Parathyroid adenoma (tissue), 2 donors: ENCODE data around the gene FBLN5.

Experiments used
- H2AFZ ChIP-seq: fragments of 300-600 bp; sonication (generic); one replicate; pipeline ENCODE4 v1.7.0; 2017; ENCODE audit warnings: antibody characterized with exemption, mild to moderate bottlenecking
- H3K27ac ChIP-seq: fragments of 300-600 bp; sonication (generic); one replicate; pipeline ENCODE4 v1.7.0; 2017
- H3K27me3 ChIP-seq: fragments of 300-600 bp; sonication (generic); one replicate; pipeline ENCODE4 v1.7.0; 2017; ENCODE audit warnings: low read length; ENCODE audit not compliant: control insufficient read depth, insufficient read depth
- H3K36me3 ChIP-seq: fragments of 300-600 bp; sonication (generic); one replicate; pipeline ENCODE4 v1.7.0; 2017; ENCODE audit warnings: low read length; ENCODE audit not compliant: control insufficient read depth, insufficient read depth
- H3K4me1 ChIP-seq: fragments of 300-600 bp; sonication (generic); one replicate; pipeline ENCODE4 v1.7.0; 2017; ENCODE audit warnings: control low read depth
- H3K4me2 ChIP-seq: fragments of 300-600 bp; sonication (generic); one replicate; pipeline ENCODE4 v1.7.0; 2017; ENCODE audit warnings: low read length
- H3K4me3 ChIP-seq: fragments of 300-600 bp; sonication (generic); one replicate; pipeline ENCODE4 v1.7.0; 2017; ENCODE audit warnings: low read depth, low read length
- H3K79me2 ChIP-seq: fragments of 300-600 bp; sonication (generic); one replicate; pipeline ENCODE4 v1.7.0; 2017; ENCODE audit warnings: control low read depth
- H3K9ac ChIP-seq: fragments of 300-600 bp; sonication (generic); one replicate; pipeline ENCODE4 v1.7.0; 2017; ENCODE audit warnings: mild to moderate bottlenecking
- H3K9me3 ChIP-seq: fragments of 300-600 bp; sonication (generic); one replicate; pipeline ENCODE4 v1.7.0; 2017; ENCODE audit warnings: low read length; ENCODE audit not compliant: control insufficient read depth
- CTCF ChIP-seq: fragments of 300-600 bp; sonication (generic); IDR thresholded peaks from one replicate; pipeline ENCODE4 v1.7.0; 2017; ENCODE audit warnings: antibody characterized with exemption, mild to moderate bottlenecking
- donor health status: primary hyperparathyroidism.

FBLN5 gene

DNA sequence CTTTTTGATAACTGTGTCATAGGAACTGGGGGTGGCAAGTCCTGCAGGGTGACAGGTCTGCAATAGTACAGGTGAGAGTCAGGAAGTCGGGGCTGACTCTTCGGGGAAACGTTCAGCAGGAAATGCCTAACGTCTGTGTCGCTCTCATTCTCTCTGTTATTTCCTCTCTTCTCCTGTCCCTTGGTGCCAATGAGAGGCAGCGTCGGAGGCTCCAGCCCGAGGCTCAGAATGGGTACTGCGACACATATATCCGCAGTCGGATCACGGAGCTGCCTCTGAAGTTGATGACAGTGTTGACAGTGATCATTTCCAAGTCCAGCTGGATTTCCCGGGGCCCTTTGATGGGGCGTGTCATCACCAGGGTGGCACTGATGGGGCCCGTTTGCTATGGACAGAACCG is 77.5 kb downstream of the FBLN5 start:
- Histone ChIP-seq H3K36me3 (no peaks in the 10 kb centered on the region), H3K27ac (no peak overlapping the region), H3K79me2 (no peaks in the 10 kb centered on the region), H3K9ac (no peak overlapping the region), H3K4me2 (no peak overlapping the region), H3K27me3 (no peaks in the 10 kb centered on the region), H3K4me1 (peaks cover 6% of the 10 kb centered on the region), H3K9me3 (no peaks in the 10 kb centered on the region), H2AFZ (no peak overlapping the region), H3K4me3 (no peak overlapping the region)
- no peak for TF ChIP-seq CTCF

- TF ChIP-seq CTCF: no peak
- no peak overlapping the region for H3K4me3 ChIP-seq
- H3K9ac ChIP-seq: no peak overlapping the region
- no peaks in the 10 kb centered on the region for H3K79me2 ChIP-seq
- H3K9me3 ChIP-seq: no peaks in the 10 kb centered on the region
- H3K4me2 ChIP-seq: no peak overlapping the region
- peaks cover 6% of the 10 kb centered on the region for H3K4me1 ChIP-seq
- H3K36me3 ChIP-seq: no peaks in the 10 kb centered on the region
- no peaks in the 10 kb centered on the region for H3K27me3 ChIP-seq
- H2AFZ ChIP-seq: no peak overlapping the region
- H3K27ac ChIP-seq: no peak overlapping the region
Observed at GRCh38 chr14:91869556-91869955, 77.9 kb downstream of the FBLN5 start.

- H3K9ac ChIP-seq: no peak within 1 kb of the TSS
- no peak within 1 kb of the TSS for H3K4me2 ChIP-seq
- peaks cover under 1% of the 10 kb centered on the region for H3K4me1 ChIP-seq
- no peak within 1 kb of the TSS for H2AFZ ChIP-seq
- H3K27me3 ChIP-seq: no peaks in the 10 kb centered on the region
- H3K9me3 ChIP-seq: no peaks in the 10 kb centered on the region
- H3K4me3 ChIP-seq: no peak within 1 kb of the TSS
- no peaks in the 10 kb centered on the region for H3K79me2 ChIP-seq
- no peak for TF ChIP-seq CTCF
- no peaks in the 10 kb centered on the region for H3K36me3 ChIP-seq
- no peak within 1 kb of the TSS for H3K27ac ChIP-seq
Observed at GRCh38 chr14:91867316-91867988, 80.0 kb downstream of the FBLN5 start, which contains the start of gene TC2N. TC2N (minus strand) TSS chr14:91867536; CDS start chr14:91813769, 53,767 bp downstream.

GRCh38 chr14:91866511-91867295 is 80.8 kb downstream of the FBLN5 start:
- no peaks in the 10 kb centered on the region for H3K36me3 ChIP-seq
- H2AFZ ChIP-seq: no peak overlapping the region
- no peak overlapping the region for H3K4me3 ChIP-seq
- no peak for TF ChIP-seq CTCF
- H3K27me3 ChIP-seq: no peaks in the 10 kb centered on the region
- no peaks in the 10 kb centered on the region for H3K79me2 ChIP-seq
- no peaks in the 10 kb centered on the region for H3K9me3 ChIP-seq
- H3K4me2 ChIP-seq: no peak overlapping the region
- no peaks in the 10 kb centered on the region for H3K4me1 ChIP-seq
- no peak overlapping the region for H3K9ac ChIP-seq
- no peak overlapping the region for H3K27ac ChIP-seq
